Fibroblast of the aortic adventitia (primary cell): Measurements from ENCODE around the gene PTPN7. TPM values are rescaled to one million over a fixed set of nuclear protein-coding genes. Genes with fewer than 3 reads are reported as not detected.

Source experiments
- DNase-seq: peaks from one replicate; pipeline ENCODE4 v3.0.0-alpha.2; 2010; ENCODE audit warnings: low read depth
- H3K4me3 ChIP-seq: 2 replicates; pipeline ENCODE4 v1.5.1; 2011; ENCODE audit warnings: low read depth, mild to moderate bottlenecking, control low read depth, low read length, moderate library complexity
- total RNA-seq: library from RNA; depleted of rRNA; stranded (reverse); fragments of >200 nt; gene quantifications from 2 replicates; pipeline ENCODE4 v1.2.3, GENCODE V29; 2012; ENCODE audit warnings: low replicate concordance
- TF ChIP-seq, protein P1 (sequence below): IDR thresholded peaks from 2 replicates; pipeline ENCODE4 v1.5.1; 2011; ENCODE audit warnings: mild to moderate bottlenecking, low read length, control low read depth, inconsistent platforms; ENCODE audit not compliant: insufficient read depth

The PTPN7 gene
- total RNA-seq, result not detected in 2 replicates

DNA sequence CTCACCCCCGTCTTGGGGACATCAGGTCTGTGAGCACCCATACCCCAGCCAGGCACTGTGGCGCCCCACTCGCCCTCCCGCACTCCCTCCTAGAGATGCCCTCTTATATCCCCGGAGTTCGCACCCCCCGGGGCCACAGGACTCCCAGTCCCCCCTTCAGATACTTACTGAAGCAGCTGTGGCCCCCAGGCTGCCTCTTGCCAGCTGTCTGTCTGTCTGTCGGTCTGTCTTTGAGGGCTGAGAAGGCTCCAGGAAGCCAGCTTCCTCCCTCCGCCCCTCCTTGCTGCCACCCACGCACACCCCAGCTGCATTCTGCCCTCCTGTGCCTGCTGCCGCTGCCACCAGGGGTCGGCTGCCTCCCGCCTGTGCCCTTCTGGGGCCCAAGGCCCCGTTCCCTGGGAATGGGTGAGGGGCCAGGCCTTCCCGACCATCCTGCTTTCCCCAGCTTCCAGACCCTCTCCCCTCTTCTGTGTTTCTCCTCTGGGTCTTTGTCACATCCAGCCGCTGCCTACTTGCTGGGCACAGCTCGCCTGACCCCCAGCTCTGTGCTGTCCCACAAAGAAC lies at the start of gene PTPN7:
PTPN7 (minus strand) TSS at position 226 of the 564 bp plus-strand sequence. CDS start 1,200 bp downstream, outside the sequence.
- no peak within 1 kb of the TSS for H3K4me3 ChIP-seq
- TF ChIP-seq, protein P1, sequence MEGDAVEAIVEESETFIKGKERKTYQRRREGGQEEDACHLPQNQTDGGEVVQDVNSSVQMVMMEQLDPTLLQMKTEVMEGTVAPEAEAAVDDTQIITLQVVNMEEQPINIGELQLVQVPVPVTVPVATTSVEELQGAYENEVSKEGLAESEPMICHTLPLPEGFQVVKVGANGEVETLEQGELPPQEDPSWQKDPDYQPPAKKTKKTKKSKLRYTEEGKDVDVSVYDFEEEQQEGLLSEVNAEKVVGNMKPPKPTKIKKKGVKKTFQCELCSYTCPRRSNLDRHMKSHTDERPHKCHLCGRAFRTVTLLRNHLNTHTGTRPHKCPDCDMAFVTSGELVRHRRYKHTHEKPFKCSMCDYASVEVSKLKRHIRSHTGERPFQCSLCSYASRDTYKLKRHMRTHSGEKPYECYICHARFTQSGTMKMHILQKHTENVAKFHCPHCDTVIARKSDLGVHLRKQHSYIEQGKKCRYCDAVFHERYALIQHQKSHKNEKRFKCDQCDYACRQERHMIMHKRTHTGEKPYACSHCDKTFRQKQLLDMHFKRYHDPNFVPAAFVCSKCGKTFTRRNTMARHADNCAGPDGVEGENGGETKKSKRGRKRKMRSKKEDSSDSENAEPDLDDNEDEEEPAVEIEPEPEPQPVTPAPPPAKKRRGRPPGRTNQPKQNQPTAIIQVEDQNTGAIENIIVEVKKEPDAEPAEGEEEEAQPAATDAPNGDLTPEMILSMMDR, result no peak
- DNase-seq, result no peak

DNA sequence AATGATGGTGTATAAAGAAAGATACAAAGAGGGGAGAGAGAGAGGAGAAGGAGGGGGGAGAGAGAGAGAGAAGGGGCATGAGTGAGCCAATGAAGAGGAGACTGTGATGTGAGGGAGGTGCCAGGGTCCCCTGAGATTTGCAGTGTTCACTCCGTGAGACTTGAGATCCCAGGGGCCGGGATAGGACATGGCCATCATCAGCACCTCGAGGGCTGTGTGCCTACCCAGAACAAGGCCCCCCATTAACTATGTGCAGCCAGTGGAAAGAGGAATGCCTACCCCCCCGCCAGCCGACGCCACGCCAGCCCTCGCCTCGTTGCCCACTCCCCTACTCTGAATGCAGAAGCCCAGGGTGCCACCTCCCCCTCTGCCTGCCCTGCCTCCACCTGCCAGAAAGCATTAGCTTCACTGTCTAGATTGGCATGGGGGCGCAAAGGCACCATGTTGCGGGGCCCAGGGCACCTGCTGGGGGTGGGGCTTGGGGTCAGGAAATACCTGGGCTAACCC lies 48.0 kb upstream of the PTPN7 start:
- H3K4me3 ChIP-seq, result no peak overlapping the region
- TF ChIP-seq, protein P1, result no peak
- no peak for DNase-seq

DNA sequence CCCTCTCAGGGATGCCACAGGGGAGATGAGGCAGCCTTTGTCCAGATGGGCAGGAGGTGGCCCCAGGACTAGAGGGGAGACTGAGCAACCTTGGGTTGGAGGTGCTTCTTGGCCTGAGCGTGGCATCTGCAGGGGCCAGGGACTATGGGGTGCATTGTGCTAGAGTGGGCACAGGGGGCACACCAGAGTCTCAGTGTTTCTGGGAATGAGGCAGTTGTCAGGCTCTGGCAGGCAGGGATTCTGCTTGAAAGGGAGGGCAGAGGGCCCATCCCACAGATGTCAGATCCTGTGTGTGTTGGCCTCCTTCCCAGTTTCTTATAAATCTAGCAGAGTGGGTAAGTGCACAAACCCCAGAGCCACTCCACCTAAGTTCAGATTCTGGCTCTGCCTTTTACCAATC lies 46.9 kb upstream of the PTPN7 start:
- peak; percentile 83 for DNase-seq
- H3K4me3 ChIP-seq, result no peak overlapping the region
- TF ChIP-seq, protein P1, result peak; percentile 42

DNA sequence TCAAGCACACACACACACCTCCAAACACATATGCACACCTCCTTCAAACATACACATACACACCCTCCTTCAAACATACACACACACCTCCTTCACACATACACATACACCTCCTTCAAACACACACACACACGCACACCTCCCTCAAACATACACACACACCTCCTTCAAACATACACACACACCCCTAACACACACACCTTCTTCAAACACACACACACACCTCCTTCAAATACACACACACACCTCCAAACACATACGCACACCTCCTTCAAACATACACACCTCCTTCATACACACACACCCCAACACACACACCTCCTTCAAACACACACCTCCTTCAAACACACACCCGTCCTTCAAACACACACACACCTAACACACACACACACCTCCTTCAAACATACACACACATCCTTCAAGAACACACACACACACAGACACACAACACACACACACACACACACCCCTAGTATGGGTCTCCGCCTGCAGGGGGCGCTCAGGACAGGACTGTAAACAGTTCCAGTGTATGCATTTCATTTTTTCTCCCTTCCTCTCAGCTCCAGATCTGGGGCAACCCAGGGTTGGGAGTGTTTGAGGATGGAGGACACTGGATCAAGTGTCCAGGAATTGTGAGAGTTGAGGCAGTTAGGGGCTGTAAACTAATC lies 45.3 kb upstream of the PTPN7 start:
- DNase-seq, result no peak
- H3K4me3 ChIP-seq, result no peak overlapping the region

DNA sequence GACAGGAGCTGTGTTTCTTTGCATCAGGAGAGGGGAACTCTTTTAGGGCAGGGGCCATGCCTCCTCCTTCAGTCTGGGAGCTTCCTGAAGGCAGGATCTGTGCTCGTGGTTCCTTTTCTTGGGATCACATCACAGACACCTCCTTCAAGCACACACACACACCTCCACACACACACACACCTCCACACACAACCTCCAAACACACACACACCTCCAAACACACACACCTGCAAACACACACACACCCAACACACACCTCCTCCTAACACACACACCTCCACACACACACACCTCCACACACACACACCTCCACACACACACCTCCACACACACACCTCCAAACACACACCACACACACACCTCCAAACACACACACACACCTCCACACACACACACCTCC lies 43.7 kb upstream of the PTPN7 start:
- TF ChIP-seq, protein P1, result no peak
- H3K4me3 ChIP-seq, result no peak overlapping the region
- no peak for DNase-seq

More for the DNA sequence above, 45.3 kb upstream of the PTPN7 start:
- TF ChIP-seq, protein P1, result no peak

DNA sequence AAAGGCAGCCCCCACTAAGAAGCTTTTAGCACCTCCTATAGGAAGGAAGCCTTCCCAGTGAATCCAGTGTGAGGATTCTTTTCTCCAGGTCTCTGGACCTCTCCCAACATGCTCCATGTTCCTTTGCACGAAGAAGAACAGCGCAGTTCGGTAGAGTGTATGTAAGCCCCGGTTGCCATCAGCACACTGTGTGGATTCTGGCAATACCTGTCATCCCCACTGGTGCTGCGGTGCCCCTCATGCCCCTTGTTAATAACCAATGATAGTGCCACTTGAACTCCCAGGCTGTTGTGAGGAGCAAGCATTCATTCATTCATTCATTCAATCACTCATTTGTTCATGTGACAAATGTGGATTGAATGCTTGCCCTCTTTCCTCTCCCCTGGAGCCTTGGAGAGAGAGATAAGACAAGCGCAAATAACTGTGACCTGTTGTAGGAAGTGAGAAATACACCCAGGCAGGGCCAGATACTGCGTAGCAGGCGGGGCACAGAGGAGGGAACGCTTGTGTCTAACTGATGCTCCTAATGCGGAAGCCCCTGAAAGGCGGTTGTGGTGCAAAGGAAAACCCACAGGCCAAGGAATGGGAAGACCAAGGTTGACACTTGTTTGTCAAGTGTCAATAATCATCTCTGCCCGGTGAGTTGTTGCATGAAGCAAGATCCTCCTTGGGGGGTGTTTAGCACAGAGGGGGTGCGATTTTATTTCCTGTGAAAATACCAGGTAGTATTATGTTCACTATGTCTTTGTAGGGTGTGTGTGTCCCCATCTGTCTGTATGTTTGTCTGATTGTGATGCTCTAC lies 43.0 kb upstream of the PTPN7 start:
- DNase-seq, result no peak
- TF ChIP-seq, protein P1, result no peak
- no peak overlapping the region for H3K4me3 ChIP-seq
